AG10803 (cell line): ENCODE results near the gene KLHL1.

Experiments
- DNase-seq: peaks from one replicate; pipeline ENCODE4 v3.0.0; 2010; ENCODE audit warnings: low read depth
- H3K4me3 ChIP-seq: 2 replicates; pipeline ENCODE4 v1.5.1; 2011; ENCODE audit warnings: mild to moderate bottlenecking, low read length, control low read depth
- CTCF ChIP-seq: conservative IDR thresholded peaks from 2 replicates; pipeline ENCODE4 v1.5.1; 2011; ENCODE audit warnings: mild to moderate bottlenecking, low read length, control low read depth, inconsistent platforms

KLHL1 gene

GRCh38 chr13:70054572-70054971 is 53.7 kb downstream of the KLHL1 start:
- H3K4me3 ChIP-seq = no peak overlapping the region
- TF ChIP-seq CTCF = no peak
- DNase-seq = no peak

- no peak for TF ChIP-seq CTCF
- no peak overlapping the region for H3K4me3 ChIP-seq
- DNase-seq = no peak
Measured at GRCh38 chr13:70051531-70051930, 56.7 kb downstream of the KLHL1 start.

- H3K4me3 ChIP-seq = no peak overlapping the region
- no peak for DNase-seq
- TF ChIP-seq CTCF = no peak
Measured at GRCh38 chr13:70043685-70044084, 64.6 kb downstream of the KLHL1 start.

GRCh38 chr13:70042193-70042592 is 66.1 kb downstream of the KLHL1 start:
- DNase-seq = no peak
- H3K4me3 ChIP-seq = no peak overlapping the region
- TF ChIP-seq CTCF = no peak

GRCh38 chr13:70034286-70034685 is 74.0 kb downstream of the KLHL1 start:
- DNase-seq = no peak
- no peak for TF ChIP-seq CTCF
- H3K4me3 ChIP-seq = no peak overlapping the region

- no peak for DNase-seq
- H3K4me3 ChIP-seq = no peak overlapping the region
- no peak for TF ChIP-seq CTCF
Measured at GRCh38 chr13:70027551-70027950, 80.7 kb downstream of the KLHL1 start.

- no peak for TF ChIP-seq CTCF
Measured at GRCh38 chr13:70023516-70023915, 84.7 kb downstream of the KLHL1 start.

More at GRCh38 chr13:70023516-70023915, 84.7 kb downstream of the KLHL1 start:
- no peak for DNase-seq
- H3K4me3 ChIP-seq = no peak overlapping the region
